Measurements from ENCODE around the gene GPR62.
A peak's percentile ranks its signal among the peaks of the same experiment; 100 is the strongest.

The GPR62 gene

DNA sequence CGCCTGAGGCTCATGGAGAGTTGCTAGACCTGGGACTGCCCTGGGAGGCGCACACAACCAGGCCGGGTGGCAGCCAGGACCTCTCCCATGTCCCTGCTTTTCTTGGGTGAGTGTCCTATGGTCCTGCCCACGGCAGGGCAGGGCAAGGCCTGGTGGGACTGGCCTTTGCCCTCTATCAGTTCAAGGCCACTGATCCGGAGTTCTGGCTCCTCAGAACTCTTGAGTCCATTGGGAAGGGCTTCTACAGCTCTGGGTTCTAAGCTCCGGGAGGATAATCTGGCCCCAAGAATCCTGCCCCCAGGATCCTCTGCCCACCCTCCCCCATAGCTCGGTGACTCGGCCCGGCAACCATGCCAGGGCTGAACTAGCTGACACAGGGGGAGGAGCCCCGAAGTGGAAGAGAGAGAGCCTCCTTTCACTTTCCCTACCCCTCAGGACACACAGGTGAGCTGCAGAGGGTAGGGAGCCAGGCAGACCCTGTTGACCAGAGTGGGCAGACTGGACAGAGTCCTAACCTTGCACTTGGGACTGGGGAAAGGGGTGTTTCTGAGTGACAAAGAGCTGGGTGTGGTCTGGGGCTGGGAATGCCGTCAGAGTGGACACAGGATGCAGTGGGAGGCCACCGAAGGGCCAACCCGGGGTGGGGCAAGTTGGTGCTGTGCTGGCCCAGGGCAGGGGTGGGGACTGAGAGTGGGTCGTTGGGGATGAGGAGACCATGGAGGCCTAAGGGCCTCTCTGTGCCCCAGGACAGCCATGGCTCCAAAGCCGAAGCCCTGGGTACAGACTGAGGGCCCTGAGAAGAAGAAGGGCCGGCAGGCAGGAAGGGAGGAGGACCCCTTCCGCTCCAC is 12.4 kb upstream of the GPR62 start:
- Histone ChIP-seq H3K36me3 (ENCODE audit: control insufficient read depth, insufficient read depth, low read length) (no peaks in the 10 kb centered on the region), H3K9ac (ENCODE audit: low read length) (peak overlapping the region; percentile 97), H3K27me3 (ENCODE audit: control insufficient read depth, insufficient read depth, low read length) (no peaks in the 10 kb centered on the region), H3K4me3 (ENCODE audit: low read length) (peak overlapping the region; percentile 74), H3K27ac (ENCODE audit: low read depth, low read length) (peak overlapping the region; percentile 94), H3K4me1 (ENCODE audit: control insufficient read depth, insufficient read depth, low read length) (peaks cover 15% of the 10 kb centered on the region)

DNA sequence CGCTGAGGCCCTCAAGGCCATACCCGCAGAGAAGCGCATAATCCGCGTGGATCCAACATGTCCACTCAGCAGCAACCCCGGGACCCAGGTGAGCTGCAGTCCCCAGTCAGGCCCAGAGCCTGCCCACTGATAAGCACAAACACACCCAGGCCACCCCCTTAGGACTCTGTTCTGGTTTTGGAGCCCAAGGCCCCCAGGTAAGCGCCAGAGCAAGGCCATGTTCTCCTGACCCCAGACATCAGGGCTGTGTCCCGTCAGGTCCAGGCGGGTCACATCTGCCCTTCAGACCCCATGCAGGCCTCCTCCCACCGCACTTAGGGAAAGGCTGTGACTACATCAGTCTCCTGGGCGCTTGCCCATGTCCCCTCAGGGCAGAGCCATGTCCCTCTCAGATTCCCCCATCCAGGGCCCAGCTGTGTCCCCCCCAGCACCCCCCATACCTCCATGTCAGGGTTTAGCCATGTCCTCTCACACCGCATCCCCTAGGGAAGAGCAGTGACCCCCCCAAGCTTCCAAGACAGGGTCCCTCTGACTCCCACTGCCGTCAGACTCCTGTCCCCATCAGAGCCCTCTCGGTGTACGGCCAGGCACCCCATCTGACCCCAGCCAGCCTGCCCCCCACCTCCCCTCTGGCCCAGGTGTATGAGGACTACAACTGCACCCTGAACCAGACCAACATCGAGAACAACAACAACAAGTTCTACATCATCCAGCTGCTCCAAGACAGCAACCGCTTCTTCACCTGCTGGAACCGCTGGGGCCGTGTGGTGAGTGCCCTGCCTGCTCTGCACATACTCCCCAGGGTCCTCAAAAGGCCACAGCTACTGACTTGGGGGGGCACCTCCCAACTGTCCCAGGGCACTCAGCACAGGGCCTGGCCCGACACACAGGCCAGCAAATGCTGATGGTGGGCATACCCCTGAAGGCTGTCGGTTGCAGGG is 11.5 kb upstream of the GPR62 start:
- no peak overlapping the region for H3K27ac ChIP-seq (ENCODE audit: low read depth, low read length)
- peak overlapping the region; percentile 74 for H3K4me3 ChIP-seq (ENCODE audit: low read length)
- H3K36me3 ChIP-seq (ENCODE audit: control insufficient read depth, insufficient read depth, low read length): no peaks in the 10 kb centered on the region
- peaks cover 15% of the 10 kb centered on the region for H3K4me1 ChIP-seq (ENCODE audit: control insufficient read depth, insufficient read depth, low read length)
- H3K27me3 ChIP-seq (ENCODE audit: control insufficient read depth, insufficient read depth, low read length): no peaks in the 10 kb centered on the region
- H3K9ac ChIP-seq (ENCODE audit: low read length): peak overlapping the region; percentile 28

DNA sequence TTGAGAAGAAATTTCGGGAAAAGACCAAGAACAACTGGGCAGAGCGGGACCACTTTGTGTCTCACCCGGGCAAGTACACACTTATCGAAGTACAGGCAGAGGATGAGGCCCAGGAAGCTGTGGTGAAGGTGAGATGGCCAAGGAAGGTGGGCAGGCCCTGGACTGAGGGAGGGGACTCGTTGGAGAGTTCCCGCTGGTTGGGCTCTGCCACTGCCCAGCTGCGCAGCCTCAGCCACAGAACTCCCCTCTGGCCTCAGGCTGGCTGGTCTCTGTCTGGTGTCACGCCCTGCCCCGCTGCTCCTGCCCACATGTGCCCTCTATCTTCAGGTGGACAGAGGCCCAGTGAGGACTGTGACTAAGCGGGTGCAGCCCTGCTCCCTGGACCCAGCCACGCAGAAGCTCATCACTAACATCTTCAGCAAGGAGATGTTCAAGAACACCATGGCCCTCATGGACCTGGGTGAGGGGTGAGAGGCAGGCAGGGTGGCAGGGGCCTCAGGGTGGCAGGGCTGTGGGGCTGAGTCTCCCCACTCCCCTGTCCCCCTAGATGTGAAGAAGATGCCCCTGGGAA is 10.6 kb upstream of the GPR62 start:
- Histone ChIP-seq H3K4me1 (ENCODE audit: control insufficient read depth, insufficient read depth, low read length) (peaks cover 15% of the 10 kb centered on the region), H3K27me3 (ENCODE audit: control insufficient read depth, insufficient read depth, low read length) (no peaks in the 10 kb centered on the region), H3K9ac (ENCODE audit: low read length) (no peak overlapping the region), H3K36me3 (ENCODE audit: control insufficient read depth, insufficient read depth, low read length) (no peaks in the 10 kb centered on the region), H3K4me3 (ENCODE audit: low read length) (no peak overlapping the region), H3K27ac (ENCODE audit: low read depth, low read length) (no peak overlapping the region)

DNA sequence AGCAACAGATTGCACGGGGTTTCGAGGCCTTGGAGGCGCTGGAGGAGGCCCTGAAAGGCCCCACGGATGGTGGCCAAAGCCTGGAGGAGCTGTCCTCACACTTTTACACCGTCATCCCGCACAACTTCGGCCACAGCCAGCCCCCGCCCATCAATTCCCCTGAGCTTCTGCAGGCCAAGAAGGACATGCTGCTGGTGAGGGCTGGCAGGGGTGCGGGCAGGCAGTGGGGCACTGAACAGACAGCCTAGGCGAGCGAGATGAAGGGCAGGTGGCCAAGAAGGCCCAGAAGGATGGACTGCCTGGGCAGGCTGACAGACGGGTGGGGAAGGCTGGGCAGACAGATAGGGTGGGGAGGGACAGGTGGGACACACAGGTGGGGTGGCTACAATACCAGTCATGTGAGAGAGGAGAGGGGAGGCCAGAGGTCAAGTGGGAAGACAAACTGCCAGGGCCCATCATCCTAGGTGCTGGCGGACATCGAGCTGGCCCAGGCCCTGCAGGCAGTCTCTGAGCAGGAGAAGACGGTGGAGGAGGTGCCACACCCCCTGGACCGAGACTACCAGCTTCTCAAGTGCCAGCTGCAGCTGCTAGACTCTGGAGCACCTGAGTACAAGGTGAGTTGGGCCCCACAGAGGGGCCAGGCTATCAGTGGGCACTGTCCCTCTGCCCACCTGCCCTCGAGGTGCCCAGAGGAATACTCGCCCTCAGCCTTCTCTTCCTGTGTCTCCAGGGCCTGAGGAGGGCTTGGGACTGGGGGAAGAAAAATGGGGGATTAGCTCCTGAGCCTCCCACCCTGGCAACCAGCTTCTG is 9.9 kb upstream of the GPR62 start:
- no peak overlapping the region for H3K4me3 ChIP-seq (ENCODE audit: low read length)

DNA sequence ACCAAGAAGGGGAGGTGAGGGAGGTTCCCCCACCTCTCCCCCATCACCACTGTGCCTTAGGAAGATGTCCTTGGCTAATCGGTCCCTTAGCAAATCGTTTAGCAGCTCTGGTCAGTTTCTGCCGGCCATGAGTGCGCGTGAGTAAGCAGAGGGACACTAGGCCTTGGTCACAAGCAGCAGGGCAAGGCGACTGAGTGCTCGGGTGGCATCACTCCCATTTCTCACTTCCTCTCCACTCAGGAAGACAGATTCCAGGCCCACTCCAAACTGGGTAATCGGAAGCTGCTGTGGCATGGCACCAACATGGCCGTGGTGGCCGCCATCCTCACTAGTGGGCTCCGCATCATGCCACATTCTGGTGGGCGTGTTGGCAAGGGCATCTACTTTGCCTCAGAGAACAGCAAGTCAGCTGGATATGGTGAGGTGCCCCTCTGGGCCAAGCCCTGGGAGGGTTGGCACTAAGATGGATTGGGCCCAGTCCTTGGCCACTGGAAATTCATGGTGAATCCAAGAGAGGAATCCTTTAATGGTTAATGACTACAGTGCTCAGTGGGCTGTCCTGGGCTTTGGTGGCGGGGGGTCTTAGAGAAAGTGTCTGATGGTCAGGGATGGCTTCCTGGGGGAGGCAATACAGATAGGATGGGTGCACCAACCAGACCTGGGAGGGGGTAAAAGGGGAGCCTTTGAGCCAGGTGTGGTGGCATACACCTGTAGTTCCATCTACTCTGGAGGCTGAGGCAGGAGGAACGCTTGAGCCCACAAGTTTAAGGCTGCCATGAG is 9.1 kb upstream of the GPR62 start:
- peaks cover 12% of the 10 kb centered on the region for H3K4me1 ChIP-seq (ENCODE audit: control insufficient read depth, insufficient read depth, low read length)
- H3K4me3 ChIP-seq (ENCODE audit: low read length): no peak overlapping the region
- no peaks in the 10 kb centered on the region for H3K36me3 ChIP-seq (ENCODE audit: control insufficient read depth, insufficient read depth, low read length)
- H3K27me3 ChIP-seq (ENCODE audit: control insufficient read depth, insufficient read depth, low read length): no peaks in the 10 kb centered on the region
- no peak overlapping the region for H3K9ac ChIP-seq (ENCODE audit: low read length)
- no peak overlapping the region for H3K27ac ChIP-seq (ENCODE audit: low read depth, low read length)

More for the DNA sequence above, 9.9 kb upstream of the GPR62 start:
- no peak overlapping the region for H3K27ac ChIP-seq (ENCODE audit: low read depth, low read length)
- no peaks in the 10 kb centered on the region for H3K36me3 ChIP-seq (ENCODE audit: control insufficient read depth, insufficient read depth, low read length)
- no peak overlapping the region for H3K9ac ChIP-seq (ENCODE audit: low read length)
- no peaks in the 10 kb centered on the region for H3K27me3 ChIP-seq (ENCODE audit: control insufficient read depth, insufficient read depth, low read length)
- H3K4me1 ChIP-seq (ENCODE audit: control insufficient read depth, insufficient read depth, low read length): peaks cover 15% of the 10 kb centered on the region

DNA sequence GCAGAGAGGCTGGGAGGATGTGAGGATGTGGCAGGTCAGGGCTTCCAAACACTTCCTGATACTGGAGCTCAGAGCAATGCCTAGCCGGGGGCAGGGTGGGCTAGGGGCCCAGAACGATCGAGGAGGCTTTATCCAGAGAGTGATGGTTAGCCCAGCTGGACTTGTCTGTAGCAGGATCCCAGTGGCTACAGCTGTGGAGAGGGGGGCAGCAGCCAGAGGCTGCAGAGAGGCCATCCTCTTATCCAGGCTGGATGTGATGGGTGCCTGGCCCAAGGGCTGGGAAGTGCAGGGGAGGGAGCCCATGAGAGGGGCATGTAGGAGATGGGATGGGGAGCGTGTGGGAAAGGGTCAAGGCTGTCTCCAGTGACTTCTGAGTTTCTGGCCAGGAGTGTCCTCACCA is 8.4 kb upstream of the GPR62 start:
- Histone ChIP-seq H3K9ac (ENCODE audit: low read length) (no peak overlapping the region), H3K36me3 (ENCODE audit: control insufficient read depth, insufficient read depth, low read length) (no peaks in the 10 kb centered on the region), H3K27me3 (ENCODE audit: control insufficient read depth, insufficient read depth, low read length) (no peaks in the 10 kb centered on the region), H3K27ac (ENCODE audit: low read depth, low read length) (no peak overlapping the region), H3K4me3 (ENCODE audit: low read length) (no peak overlapping the region), H3K4me1 (ENCODE audit: control insufficient read depth, insufficient read depth, low read length) (peaks cover 10% of the 10 kb centered on the region)

DNA sequence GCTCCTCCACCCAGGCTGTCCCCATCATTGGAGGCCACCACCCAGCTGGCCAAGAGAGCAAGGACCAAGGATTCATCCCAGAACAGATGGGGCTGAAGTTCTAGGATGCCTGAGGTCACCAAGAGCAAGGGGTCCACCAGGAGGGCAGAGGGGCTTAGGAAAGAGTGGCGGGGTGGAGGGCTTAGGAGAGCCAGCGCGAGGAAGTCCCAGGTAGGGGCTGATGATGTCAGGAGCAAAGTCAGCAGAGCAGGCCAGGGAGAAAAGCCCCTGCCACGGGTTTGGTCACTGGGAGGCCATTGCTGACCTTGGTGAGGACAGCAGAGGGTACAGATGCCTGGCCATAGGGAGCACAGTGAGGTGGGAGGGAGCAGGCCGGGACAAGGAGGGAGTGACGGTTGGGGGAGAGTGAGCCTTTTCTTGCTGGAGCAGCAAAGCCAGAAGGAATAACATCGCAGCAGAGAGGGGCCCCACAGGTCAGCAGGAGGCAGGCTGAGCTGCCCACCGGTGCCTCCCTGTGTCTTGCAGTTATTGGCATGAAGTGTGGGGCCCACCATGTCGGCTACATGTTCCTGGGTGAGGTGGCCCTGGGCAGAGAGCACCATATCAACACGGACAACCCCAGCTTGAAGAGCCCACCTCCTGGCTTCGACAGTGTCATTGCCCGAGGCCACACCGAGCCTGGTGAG is 7.8 kb upstream of the GPR62 start:
- Histone ChIP-seq H3K4me1 (ENCODE audit: control insufficient read depth, insufficient read depth, low read length) (peaks cover 9% of the 10 kb centered on the region), H3K9ac (ENCODE audit: low read length) (no peak overlapping the region), H3K4me3 (ENCODE audit: low read length) (no peak overlapping the region), H3K27ac (ENCODE audit: low read depth, low read length) (no peak overlapping the region), H3K36me3 (ENCODE audit: control insufficient read depth, insufficient read depth, low read length) (no peaks in the 10 kb centered on the region), H3K27me3 (ENCODE audit: control insufficient read depth, insufficient read depth, low read length) (no peaks in the 10 kb centered on the region)

DNA sequence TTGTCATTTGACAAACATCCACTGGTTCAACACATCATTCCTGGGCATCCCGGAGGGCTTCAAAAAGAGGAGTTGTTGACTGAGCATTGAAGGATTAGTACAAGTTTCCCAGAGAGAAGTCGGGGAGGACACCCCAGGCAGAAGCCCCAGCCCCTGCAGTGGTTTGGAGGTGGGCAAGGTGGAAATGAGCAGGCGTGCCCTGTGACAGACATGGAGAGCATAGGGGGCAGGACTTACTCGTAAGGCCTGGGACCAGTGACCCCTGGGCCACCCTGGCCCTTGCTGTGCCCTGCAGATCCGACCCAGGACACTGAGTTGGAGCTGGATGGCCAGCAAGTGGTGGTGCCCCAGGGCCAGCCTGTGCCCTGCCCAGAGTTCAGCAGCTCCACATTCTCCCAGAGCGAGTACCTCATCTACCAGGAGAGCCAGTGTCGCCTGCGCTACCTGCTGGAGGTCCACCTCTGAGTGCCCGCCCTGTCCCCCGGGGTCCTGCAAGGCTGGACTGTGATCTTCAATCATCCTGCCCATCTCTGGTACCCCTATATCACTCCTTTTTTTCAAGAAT is 7.1 kb upstream of the GPR62 start:
- Histone ChIP-seq H3K9ac (ENCODE audit: low read length) (no peak overlapping the region), H3K36me3 (ENCODE audit: control insufficient read depth, insufficient read depth, low read length) (no peaks in the 10 kb centered on the region), H3K4me1 (ENCODE audit: control insufficient read depth, insufficient read depth, low read length) (peaks cover 2% of the 10 kb centered on the region), H3K27me3 (ENCODE audit: control insufficient read depth, insufficient read depth, low read length) (no peaks in the 10 kb centered on the region), H3K4me3 (ENCODE audit: low read length) (no peak overlapping the region), H3K27ac (ENCODE audit: low read depth, low read length) (no peak overlapping the region)

DNA sequence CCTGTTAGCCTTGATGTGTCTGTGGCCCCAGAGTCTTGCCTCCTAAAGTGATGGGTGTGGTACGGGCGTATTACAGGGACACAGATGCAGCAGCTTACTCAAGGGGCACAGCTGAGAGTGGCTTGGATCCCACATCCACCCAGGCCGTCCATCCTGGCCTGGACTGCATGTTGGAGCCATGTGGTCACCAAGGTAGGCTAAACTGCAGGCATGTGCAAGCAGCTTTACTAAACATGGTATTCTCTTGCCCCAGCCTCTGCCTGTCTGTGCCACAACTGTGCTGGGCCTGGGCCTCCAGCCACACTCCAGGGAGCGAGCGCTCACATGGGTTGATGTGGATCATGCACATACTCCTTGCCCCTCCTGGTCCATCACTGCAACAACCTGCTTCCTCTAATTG is 6.1 kb upstream of the GPR62 start:
- no peak overlapping the region for H3K4me3 ChIP-seq (ENCODE audit: low read length)
- no peak overlapping the region for H3K9ac ChIP-seq (ENCODE audit: low read length)
- no peaks in the 10 kb centered on the region for H3K4me1 ChIP-seq (ENCODE audit: control insufficient read depth, insufficient read depth, low read length)
- no peaks in the 10 kb centered on the region for H3K27me3 ChIP-seq (ENCODE audit: control insufficient read depth, insufficient read depth, low read length)
- no peak overlapping the region for H3K27ac ChIP-seq (ENCODE audit: low read depth, low read length)
- no peaks in the 10 kb centered on the region for H3K36me3 ChIP-seq (ENCODE audit: control insufficient read depth, insufficient read depth, low read length)

DNA sequence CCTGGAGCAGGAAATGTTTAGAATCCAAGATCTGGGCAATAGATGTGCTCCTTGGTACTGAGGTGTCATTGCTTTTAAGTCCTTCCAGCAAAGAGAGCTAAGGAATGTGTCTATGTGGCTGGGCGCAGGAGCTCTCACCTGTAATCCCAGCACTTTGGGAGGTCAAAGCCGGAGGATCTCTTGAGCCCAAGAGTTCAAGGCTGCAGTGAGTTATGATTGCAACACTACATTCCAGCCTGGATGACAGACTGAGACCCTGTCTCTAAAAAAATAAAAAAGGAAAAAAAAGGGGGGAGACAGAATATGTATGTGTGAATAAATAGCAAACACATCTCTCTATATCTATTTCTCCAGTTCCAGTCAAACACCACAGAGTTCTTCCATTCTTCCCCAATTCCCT is 4.3 kb upstream of the GPR62 start:
- Histone ChIP-seq H3K27me3 (ENCODE audit: control insufficient read depth, insufficient read depth, low read length) (no peaks in the 10 kb centered on the region), H3K4me3 (ENCODE audit: low read length) (no peak overlapping the region), H3K9ac (ENCODE audit: low read length) (no peak overlapping the region), H3K36me3 (ENCODE audit: control insufficient read depth, insufficient read depth, low read length) (no peaks in the 10 kb centered on the region), H3K27ac (ENCODE audit: low read depth, low read length) (no peak overlapping the region), H3K4me1 (ENCODE audit: control insufficient read depth, insufficient read depth, low read length) (no peaks in the 10 kb centered on the region)

DNA sequence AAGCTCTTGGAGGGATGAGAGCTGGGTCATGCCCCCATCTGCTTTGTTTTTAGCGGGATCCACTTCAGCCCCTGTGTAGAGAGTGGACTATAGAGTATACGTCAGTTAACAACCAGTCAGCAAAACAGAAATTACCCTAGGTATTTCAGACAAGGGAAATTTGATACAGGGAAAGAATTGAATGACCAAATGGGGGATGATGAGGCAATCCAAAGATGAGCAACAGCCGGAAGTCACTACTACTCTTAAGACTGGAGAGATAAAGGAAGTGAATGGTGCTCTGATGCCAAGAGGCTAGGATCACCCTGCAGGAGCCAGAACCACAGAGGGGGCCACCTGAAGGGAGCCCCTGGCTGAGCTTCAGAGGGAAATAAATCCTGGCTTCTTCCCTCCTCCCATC is 1.7 kb upstream of the GPR62 start:
- Histone ChIP-seq H3K4me1 (ENCODE audit: control insufficient read depth, insufficient read depth, low read length) (no peaks in the 10 kb centered on the region), H3K27me3 (ENCODE audit: control insufficient read depth, insufficient read depth, low read length) (peaks cover 2% of the 10 kb centered on the region), H3K27ac (ENCODE audit: low read depth, low read length) (no peak overlapping the region), H3K36me3 (ENCODE audit: control insufficient read depth, insufficient read depth, low read length) (no peaks in the 10 kb centered on the region), H3K4me3 (ENCODE audit: low read length) (no peak overlapping the region), H3K9ac (ENCODE audit: low read length) (no peak overlapping the region)
